ENCODE measurements around the gene UBASH3B.

DNA sequence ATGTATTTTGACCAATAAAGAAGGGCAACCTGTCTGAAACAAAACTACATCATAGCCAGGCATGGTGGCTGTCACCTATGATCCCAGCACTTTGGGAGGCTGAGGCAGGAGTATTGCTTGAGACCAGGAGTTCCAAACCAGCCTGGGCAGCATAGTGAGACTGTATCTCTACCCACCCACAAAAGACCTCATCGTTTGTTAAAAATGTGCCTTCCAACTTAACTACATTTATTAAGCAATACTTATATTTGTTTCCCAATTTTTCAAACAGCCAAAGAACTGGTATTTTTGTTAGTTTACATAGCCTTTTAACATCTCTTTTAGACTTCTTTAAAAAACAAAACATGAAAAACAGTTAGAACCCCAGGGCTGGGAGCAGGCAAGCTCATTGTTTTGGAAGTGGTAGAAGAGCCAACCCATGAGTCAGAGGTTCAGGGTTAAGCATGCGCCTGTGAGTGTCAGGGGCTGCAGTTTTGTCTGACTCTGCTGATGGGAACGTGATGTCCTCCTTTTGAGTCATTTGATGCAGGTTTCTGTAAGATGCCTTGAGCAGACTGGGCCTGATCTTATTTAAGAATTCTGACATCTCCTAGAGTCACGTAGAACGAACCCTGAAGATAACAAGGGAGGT, 128.9 kb downstream of the UBASH3B start:
- TF ChIP-seq POLR2A (IDR thresholded peaks at IDR 0.05) (no peak), CTCF (IDR thresholded peaks at IDR 0.05) (no peak)
